ENCODE results near the gene CTRL.

CTRL gene

GRCh38 chr16:67885545-67885944, 46.1 kb downstream of the CTRL start:
- no peak overlapping the region; the same call in 1 of the 2 replicates for H3K9ac ChIP-seq (ENCODE audit: low read depth, low read length)
- no peaks in the 10 kb centered on the region for H3K36me3 ChIP-seq (ENCODE audit: insufficient read depth, low read length)
- no peaks in the 10 kb centered on the region for H3K9me3 ChIP-seq (ENCODE audit: control insufficient read depth, insufficient read depth, low read length)
- peaks cover 19% of the 10 kb centered on the region; the same call in 1 of the 2 replicates for H3K4me1 ChIP-seq (ENCODE audit: insufficient read depth, low read length)

GRCh38 chr16:67884684-67885083, 47.0 kb downstream of the CTRL start, which contains the start of gene NRN1L:
Gene NRN1L, plus strand, starts transcription at chr16:67884885. Its CDS starts 19 bp downstream, at chr16:67884904.
- no peaks in the 10 kb centered on the region; the same call in 1 of the 2 replicates for H3K36me3 ChIP-seq (ENCODE audit: insufficient read depth, low read length)
- H3K9ac ChIP-seq (ENCODE audit: low read depth, low read length), result no peak within 1 kb of the TSS; the same call in none of the 2 replicates
- H3K4me1 ChIP-seq (ENCODE audit: insufficient read depth, low read length), result peaks cover 19% of the 10 kb centered on the region; the same call in 1 of the 2 replicates
- H3K9me3 ChIP-seq (ENCODE audit: control insufficient read depth, insufficient read depth, low read length), result no peaks in the 10 kb centered on the region

- no peak overlapping the region for H3K9ac ChIP-seq (ENCODE audit: low read depth, low read length)
- peaks cover 19% of the 10 kb centered on the region; the same call in 1 of the 2 replicates for H3K4me1 ChIP-seq (ENCODE audit: insufficient read depth, low read length)
- H3K36me3 ChIP-seq (ENCODE audit: insufficient read depth, low read length), result no peaks in the 10 kb centered on the region; the same call in none of the 2 replicates
- H3K9me3 ChIP-seq (ENCODE audit: control insufficient read depth, insufficient read depth, low read length), result no peaks in the 10 kb centered on the region
Observed at GRCh38 chr16:67883872-67884261, 47.8 kb downstream of the CTRL start.

- H3K4me1 ChIP-seq (ENCODE audit: insufficient read depth, low read length), result peaks cover 19% of the 10 kb centered on the region; the same call in 1 of the 2 replicates
- H3K9me3 ChIP-seq (ENCODE audit: control insufficient read depth, insufficient read depth, low read length), result no peaks in the 10 kb centered on the region
- H3K36me3 ChIP-seq (ENCODE audit: insufficient read depth, low read length), result no peaks in the 10 kb centered on the region; the same call in none of the 2 replicates
- no peak overlapping the region for H3K9ac ChIP-seq (ENCODE audit: low read depth, low read length)
Observed at GRCh38 chr16:67883146-67883871, 48.4 kb downstream of the CTRL start.

GRCh38 chr16:67882374-67883145, 49.1 kb downstream of the CTRL start:
- Histone ChIP-seq H3K4me1 (ENCODE audit: insufficient read depth, low read length) (peaks cover 19% of the 10 kb centered on the region; the same call in 1 of the 2 replicates), H3K36me3 (ENCODE audit: insufficient read depth, low read length) (peaks cover 6% of the 10 kb centered on the region), H3K9me3 (ENCODE audit: control insufficient read depth, insufficient read depth, low read length) (no peaks in the 10 kb centered on the region), H3K9ac (ENCODE audit: low read depth, low read length) (no peak overlapping the region)

- peaks cover 19% of the 10 kb centered on the region; the same call in 1 of the 2 replicates for H3K4me1 ChIP-seq (ENCODE audit: insufficient read depth, low read length)
- H3K9me3 ChIP-seq (ENCODE audit: control insufficient read depth, insufficient read depth, low read length), result no peaks in the 10 kb centered on the region
- no peak overlapping the region for H3K9ac ChIP-seq (ENCODE audit: low read depth, low read length)
- H3K36me3 ChIP-seq (ENCODE audit: insufficient read depth, low read length), result peaks cover 10% of the 10 kb centered on the region
Observed at GRCh38 chr16:67881621-67882161, 50.0 kb downstream of the CTRL start.

GRCh38 chr16:67880584-67880983, 51.1 kb downstream of the CTRL start:
- no peaks in the 10 kb centered on the region for H3K9me3 ChIP-seq (ENCODE audit: control insufficient read depth, insufficient read depth, low read length)
- H3K9ac ChIP-seq (ENCODE audit: low read depth, low read length), result no peak overlapping the region
- peaks cover 19% of the 10 kb centered on the region for H3K36me3 ChIP-seq (ENCODE audit: insufficient read depth, low read length)
- H3K4me1 ChIP-seq (ENCODE audit: insufficient read depth, low read length), result peaks cover 10% of the 10 kb centered on the region; the same call in 1 of the 2 replicates

- Histone ChIP-seq H3K9ac (ENCODE audit: low read depth, low read length) (no peak overlapping the region), H3K36me3 (ENCODE audit: insufficient read depth, low read length) (peaks cover 19% of the 10 kb centered on the region), H3K9me3 (ENCODE audit: control insufficient read depth, insufficient read depth, low read length) (no peaks in the 10 kb centered on the region), H3K4me1 (ENCODE audit: insufficient read depth, low read length) (peaks cover 4% of the 10 kb centered on the region; the same call in 1 of the 2 replicates)
Observed at GRCh38 chr16:67879936-67880335, 51.7 kb downstream of the CTRL start.

All from ES-I3 (cell line).